ENCODE measurements around the gene C2CD4D. TPM values are rescaled to one million over a fixed set of nuclear protein-coding genes. Genes with fewer than 3 reads are reported as not detected.

C2CD4D gene
- total and polyA plus RNA-seq, 2 of the 13 experiments (the other 11 are each of a cell fraction or from before 2014, with no cell fraction given) = not detected

DNA sequence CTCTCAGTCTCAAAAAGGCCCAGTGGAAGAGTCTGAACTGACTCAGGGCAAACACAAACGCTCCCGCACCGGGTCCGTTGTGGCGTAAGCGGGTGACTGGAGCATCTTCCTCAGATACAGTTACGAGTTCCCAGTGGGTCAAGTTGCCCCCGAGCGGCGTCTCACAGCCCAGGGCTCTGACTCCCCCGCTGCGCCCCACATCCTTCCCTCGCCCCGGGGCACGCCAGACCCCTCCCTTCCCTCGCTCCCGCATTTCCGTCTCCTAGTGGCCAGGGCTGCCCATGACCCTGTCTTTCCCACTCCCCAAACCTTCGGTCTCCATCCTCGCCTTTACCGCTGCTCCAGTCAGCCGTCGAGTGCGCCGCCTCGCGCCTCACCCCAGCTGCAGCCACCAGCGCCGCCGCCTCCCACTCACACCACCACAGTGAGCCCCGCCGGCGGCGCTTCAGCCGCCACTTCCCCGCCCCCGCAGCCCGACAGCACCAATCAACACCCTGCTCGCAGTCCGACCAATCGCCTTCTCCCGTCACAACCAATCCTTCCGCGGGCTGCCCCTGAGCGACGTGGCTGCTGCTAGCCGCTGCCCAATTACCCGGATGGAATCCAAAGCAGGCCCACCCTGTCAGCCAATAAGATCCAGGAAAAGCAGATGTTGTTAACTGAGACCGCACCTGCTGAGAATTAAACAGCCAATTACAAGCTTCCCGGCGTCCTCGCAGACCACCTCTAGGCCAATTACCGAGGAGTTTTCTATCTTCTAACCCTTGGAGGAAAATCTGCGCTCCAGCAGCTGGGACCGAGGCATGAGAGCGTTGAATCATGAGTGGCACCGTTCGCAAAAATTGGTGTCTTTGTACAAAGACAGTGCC lies 49.3 kb downstream of the C2CD4D start, which contains the start of gene TDRKH (continued):
- TF ChIP-seq HMG20B (CRISPR knock-in tag; conservative IDR thresholded peaks at IDR 0.05) = peak; percentile 99
- TF ChIP-seq SIX1 (CRISPR knock-in tag; IDR thresholded peaks at IDR 0.05; ENCODE audit: borderline replicate concordance) = 0 out of 2 replicates have a peak, but pooled peaks have one; percentile 15
- TF ChIP-seq HMGA1 (CRISPR knock-in tag; conservative IDR thresholded peaks at IDR 0.05) = 0 out of 2 replicates have a peak, but pooled peaks have one; percentile 12
- TF ChIP-seq PHF20 (CRISPR knock-in tag; IDR thresholded peaks at IDR 0.05) = peak; percentile 68
- TF ChIP-seq SAP130 (CRISPR knock-in tag; IDR thresholded peaks at IDR 0.05; ENCODE audit: low read depth) = peak; percentile 86
- TF ChIP-seq ZNF816 (CRISPR knock-in tag; IDR thresholded peaks at IDR 0.05; ENCODE audit: borderline replicate concordance) = no peak; the same call in 1 of the 2 replicates
- TF ChIP-seq MED13 (CRISPR knock-in tag; IDR thresholded peaks at IDR 0.05) = peak; percentile 81
- TF ChIP-seq, protein P1, sequence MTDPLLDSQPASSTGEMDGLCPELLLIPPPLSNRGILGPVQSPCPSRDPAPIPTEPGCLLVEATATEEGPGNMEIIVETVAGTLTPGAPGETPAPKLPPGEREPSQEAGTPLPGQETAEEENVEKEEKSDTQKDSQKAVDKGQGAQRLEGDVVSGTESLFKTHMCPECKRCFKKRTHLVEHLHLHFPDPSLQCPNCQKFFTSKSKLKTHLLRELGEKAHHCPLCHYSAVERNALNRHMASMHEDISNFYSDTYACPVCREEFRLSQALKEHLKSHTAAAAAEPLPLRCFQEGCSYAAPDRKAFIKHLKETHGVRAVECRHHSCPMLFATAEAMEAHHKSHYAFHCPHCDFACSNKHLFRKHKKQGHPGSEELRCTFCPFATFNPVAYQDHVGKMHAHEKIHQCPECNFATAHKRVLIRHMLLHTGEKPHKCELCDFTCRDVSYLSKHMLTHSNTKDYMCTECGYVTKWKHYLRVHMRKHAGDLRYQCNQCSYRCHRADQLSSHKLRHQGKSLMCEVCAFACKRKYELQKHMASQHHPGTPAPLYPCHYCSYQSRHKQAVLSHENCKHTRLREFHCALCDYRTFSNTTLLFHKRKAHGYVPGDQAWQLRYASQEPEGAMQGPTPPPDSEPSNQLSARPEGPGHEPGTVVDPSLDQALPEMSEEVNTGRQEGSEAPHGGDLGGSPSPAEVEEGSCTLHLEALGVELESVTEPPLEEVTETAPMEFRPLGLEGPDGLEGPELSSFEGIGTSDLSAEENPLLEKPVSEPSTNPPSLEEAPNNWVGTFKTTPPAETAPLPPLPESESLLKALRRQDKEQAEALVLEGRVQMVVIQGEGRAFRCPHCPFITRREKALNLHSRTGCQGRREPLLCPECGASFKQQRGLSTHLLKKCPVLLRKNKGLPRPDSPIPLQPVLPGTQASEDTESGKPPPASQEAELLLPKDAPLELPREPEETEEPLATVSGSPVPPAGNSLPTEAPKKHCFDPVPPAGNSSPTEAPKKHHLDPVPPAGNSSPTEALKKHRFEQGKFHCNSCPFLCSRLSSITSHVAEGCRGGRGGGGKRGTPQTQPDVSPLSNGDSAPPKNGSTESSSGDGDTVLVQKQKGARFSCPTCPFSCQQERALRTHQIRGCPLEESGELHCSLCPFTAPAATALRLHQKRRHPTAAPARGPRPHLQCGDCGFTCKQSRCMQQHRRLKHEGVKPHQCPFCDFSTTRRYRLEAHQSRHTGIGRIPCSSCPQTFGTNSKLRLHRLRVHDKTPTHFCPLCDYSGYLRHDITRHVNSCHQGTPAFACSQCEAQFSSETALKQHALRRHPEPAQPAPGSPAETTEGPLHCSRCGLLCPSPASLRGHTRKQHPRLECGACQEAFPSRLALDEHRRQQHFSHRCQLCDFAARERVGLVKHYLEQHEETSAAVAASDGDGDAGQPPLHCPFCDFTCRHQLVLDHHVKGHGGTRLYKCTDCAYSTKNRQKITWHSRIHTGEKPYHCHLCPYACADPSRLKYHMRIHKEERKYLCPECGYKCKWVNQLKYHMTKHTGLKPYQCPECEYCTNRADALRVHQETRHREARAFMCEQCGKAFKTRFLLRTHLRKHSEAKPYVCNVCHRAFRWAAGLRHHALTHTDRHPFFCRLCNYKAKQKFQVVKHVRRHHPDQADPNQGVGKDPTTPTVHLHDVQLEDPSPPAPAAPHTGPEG (CRISPR knock-in tag; IDR thresholded peaks at IDR 0.05) = peak; percentile 60; the same call in 1 of the 2 replicates
- TF ChIP-seq RBFOX2 (IDR thresholded peaks at IDR 0.05; ENCODE audit: low read depth, low read length) = peak; percentile 78
- TF ChIP-seq ZIK1 (CRISPR knock-in tag; IDR thresholded peaks at IDR 0.05; ENCODE audit: borderline replicate concordance, low read depth) = peak; percentile 76; the same call in 1 of the 2 replicates
- TF ChIP-seq MTF2 (CRISPR knock-in tag; IDR thresholded peaks at IDR 0.05; ENCODE audit: borderline replicate concordance) = no peak
- peak; percentile 78 for TF ChIP-seq GATAD1 (CRISPR knock-in tag; IDR thresholded peaks at IDR 0.05)
- peak; percentile 72; the same call in 1 of the 2 replicates for TF ChIP-seq SALL2 (CRISPR knock-in tag; IDR thresholded peaks at IDR 0.05)
- no peak for TF ChIP-seq ZNF670 (CRISPR knock-in tag; IDR thresholded peaks at IDR 0.05; ENCODE audit: borderline replicate concordance)
- TF ChIP-seq ZNF772 (CRISPR knock-in tag; IDR thresholded peaks at IDR 0.05) = peak; percentile 93
- TF ChIP-seq, protein P2, sequence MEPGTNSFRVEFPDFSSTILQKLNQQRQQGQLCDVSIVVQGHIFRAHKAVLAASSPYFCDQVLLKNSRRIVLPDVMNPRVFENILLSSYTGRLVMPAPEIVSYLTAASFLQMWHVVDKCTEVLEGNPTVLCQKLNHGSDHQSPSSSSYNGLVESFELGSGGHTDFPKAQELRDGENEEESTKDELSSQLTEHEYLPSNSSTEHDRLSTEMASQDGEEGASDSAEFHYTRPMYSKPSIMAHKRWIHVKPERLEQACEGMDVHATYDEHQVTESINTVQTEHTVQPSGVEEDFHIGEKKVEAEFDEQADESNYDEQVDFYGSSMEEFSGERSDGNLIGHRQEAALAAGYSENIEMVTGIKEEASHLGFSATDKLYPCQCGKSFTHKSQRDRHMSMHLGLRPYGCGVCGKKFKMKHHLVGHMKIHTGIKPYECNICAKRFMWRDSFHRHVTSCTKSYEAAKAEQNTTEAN (CRISPR knock-in tag; conservative IDR thresholded peaks at IDR 0.05) = peak; percentile 50; the same call in 1 of the 2 replicates
- TF ChIP-seq, protein P3, sequence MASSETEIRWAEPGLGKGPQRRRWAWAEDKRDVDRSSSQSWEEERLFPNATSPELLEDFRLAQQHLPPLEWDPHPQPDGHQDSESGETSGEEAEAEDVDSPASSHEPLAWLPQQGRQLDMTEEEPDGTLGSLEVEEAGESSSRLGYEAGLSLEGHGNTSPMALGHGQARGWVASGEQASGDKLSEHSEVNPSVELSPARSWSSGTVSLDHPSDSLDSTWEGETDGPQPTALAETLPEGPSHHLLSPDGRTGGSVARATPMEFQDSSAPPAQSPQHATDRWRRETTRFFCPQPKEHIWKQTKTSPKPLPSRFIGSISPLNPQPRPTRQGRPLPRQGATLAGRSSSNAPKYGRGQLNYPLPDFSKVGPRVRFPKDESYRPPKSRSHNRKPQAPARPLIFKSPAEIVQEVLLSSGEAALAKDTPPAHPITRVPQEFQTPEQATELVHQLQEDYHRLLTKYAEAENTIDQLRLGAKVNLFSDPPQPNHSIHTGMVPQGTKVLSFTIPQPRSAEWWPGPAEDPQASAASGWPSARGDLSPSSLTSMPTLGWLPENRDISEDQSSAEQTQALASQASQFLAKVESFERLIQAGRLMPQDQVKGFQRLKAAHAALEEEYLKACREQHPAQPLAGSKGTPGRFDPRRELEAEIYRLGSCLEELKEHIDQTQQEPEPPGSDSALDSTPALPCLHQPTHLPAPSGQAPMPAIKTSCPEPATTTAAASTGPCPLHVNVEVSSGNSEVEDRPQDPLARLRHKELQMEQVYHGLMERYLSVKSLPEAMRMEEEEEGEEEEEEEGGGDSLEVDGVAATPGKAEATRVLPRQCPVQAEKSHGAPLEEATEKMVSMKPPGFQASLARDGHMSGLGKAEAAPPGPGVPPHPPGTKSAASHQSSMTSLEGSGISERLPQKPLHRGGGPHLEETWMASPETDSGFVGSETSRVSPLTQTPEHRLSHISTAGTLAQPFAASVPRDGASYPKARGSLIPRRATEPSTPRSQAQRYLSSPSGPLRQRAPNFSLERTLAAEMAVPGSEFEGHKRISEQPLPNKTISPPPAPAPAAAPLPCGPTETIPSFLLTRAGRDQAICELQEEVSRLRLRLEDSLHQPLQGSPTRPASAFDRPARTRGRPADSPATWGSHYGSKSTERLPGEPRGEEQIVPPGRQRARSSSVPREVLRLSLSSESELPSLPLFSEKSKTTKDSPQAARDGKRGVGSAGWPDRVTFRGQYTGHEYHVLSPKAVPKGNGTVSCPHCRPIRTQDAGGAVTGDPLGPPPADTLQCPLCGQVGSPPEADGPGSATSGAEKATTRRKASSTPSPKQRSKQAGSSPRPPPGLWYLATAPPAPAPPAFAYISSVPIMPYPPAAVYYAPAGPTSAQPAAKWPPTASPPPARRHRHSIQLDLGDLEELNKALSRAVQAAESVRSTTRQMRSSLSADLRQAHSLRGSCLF (CRISPR knock-in tag; IDR thresholded peaks at IDR 0.05; ENCODE audit: borderline replicate concordance) = 0 out of 2 replicates have a peak, but pooled peaks have one; percentile 39

All from HepG2 (cell line).